ENCODE data around the gene TEX29. TPM values are rescaled to one million over a fixed set of nuclear protein-coding genes. Genes with fewer than 3 reads are reported as not detected.

The TEX29 gene
- total RNA-seq, 3 donors from 2014 or later, result 0.64 TPM; not detected in 2

GRCh38 chr13:111343186-111343805 is 22.9 kb downstream of the TEX29 start:
- Histone ChIP-seq H3K36me3 (no peaks in the 10 kb centered on the region), H3K4me3 (no peak overlapping the region), H3K9me3 (no peaks in the 10 kb centered on the region), H3K4me1 (no peaks in the 10 kb centered on the region), H3K27ac (no peak overlapping the region), H3K27me3 (no peaks in the 10 kb centered on the region)
- intact Hi-C loops (cut with DNase I; ENCODE audit: low total_unique reads), result no loop called here
- no peak for DNase-seq (ENCODE audit: low spot score in 2 of 2)
- no peak for TF ChIP-seq POLR2A (IDR thresholded peaks at IDR 0.05)
- no peak for TF ChIP-seq CTCF (IDR thresholded peaks at IDR 0.05)

GRCh38 chr13:111344471-111345191 is 24.2 kb downstream of the TEX29 start:
- H3K36me3 ChIP-seq, result no peaks in the 10 kb centered on the region
- no peaks in the 10 kb centered on the region for H3K9me3 ChIP-seq
- no peak overlapping the region for H3K27ac ChIP-seq
- TF ChIP-seq POLR2AphosphoS5 (IDR thresholded peaks at IDR 0.05), result no peak
- TF ChIP-seq CTCF (IDR thresholded peaks at IDR 0.05), result no peak
- no peak for TF ChIP-seq POLR2A (IDR thresholded peaks at IDR 0.05)
- intact Hi-C loops (cut with DNase I; ENCODE audit: low total_unique reads), result no loop called here
- DNase-seq (ENCODE audit: low spot score in 2 of 2), result no peak
- no peaks in the 10 kb centered on the region for H3K4me1 ChIP-seq
- no peak overlapping the region for H3K4me3 ChIP-seq
- no peaks in the 10 kb centered on the region for H3K27me3 ChIP-seq

DNA sequence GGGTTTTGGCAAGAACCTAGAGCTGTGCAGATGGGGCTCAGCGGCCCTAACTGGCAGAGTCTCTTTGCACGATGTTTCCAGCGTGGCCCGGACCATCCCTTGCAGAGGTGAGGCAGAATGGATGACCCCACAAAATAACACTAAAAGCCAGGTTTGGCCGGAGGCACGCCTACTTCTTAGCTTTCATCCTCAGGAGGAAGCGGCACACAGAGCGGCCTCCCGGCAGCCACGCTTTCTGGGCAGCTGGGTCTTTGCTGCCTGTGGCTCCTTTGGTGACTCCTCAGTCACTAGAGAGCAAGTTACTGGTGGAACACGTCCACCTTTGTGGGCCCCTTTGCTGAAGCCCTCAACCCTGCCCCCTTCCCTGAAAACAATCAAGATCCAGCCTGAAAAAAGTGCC is 25.2 kb downstream of the TEX29 start:
- no peaks in the 10 kb centered on the region for H3K4me1 ChIP-seq
- no peaks in the 10 kb centered on the region for H3K36me3 ChIP-seq
- H3K4me3 ChIP-seq, result no peak overlapping the region
- no peaks in the 10 kb centered on the region for H3K27me3 ChIP-seq
- no peak for DNase-seq (ENCODE audit: low spot score in 2 of 2)
- no peak for TF ChIP-seq POLR2AphosphoS5 (IDR thresholded peaks at IDR 0.05)
- intact Hi-C loops (cut with DNase I; ENCODE audit: low total_unique reads), result no loop called here
- no peaks in the 10 kb centered on the region for H3K9me3 ChIP-seq
- no peak overlapping the region for H3K27ac ChIP-seq

- Histone ChIP-seq H3K27ac (no peak overlapping the region), H3K27me3 (no peaks in the 10 kb centered on the region), H3K9me3 (no peaks in the 10 kb centered on the region), H3K4me1 (no peaks in the 10 kb centered on the region), H3K36me3 (no peaks in the 10 kb centered on the region), H3K4me3 (no peak overlapping the region)
- no peak for TF ChIP-seq POLR2A (IDR thresholded peaks at IDR 0.05)
- TF ChIP-seq CTCF (IDR thresholded peaks at IDR 0.05), result no peak
- no peak for TF ChIP-seq POLR2AphosphoS5 (IDR thresholded peaks at IDR 0.05)
- intact Hi-C loops (cut with DNase I; ENCODE audit: low total_unique reads), result no loop called here
- no peak for DNase-seq (ENCODE audit: low spot score in 2 of 2)
These were observed 25.7 kb downstream of the TEX29 start for GRCh38 chr13:111346101-111346680.

- TF ChIP-seq POLR2AphosphoS5 (IDR thresholded peaks at IDR 0.05) (no peak), POLR2A (IDR thresholded peaks at IDR 0.05) (no peak), CTCF (IDR thresholded peaks at IDR 0.05) (no peak)
- intact Hi-C loops (cut with DNase I; ENCODE audit: low total_unique reads), result no loop called here
- DNase-seq (ENCODE audit: low spot score in 2 of 2), result no peak
These were observed 27.0 kb downstream of the TEX29 start for GRCh38 chr13:111347438-111347837.

More at GRCh38 chr13:111347438-111347837, 27.0 kb downstream of the TEX29 start:
- Histone ChIP-seq H3K4me1 (no peaks in the 10 kb centered on the region), H3K9me3 (no peaks in the 10 kb centered on the region), H3K36me3 (no peaks in the 10 kb centered on the region), H3K4me3 (no peak overlapping the region), H3K27ac (no peak overlapping the region), H3K27me3 (no peaks in the 10 kb centered on the region)
